Activated CD4-positive, alpha-beta T cell treated with anti-CD3 and anti-CD28 coated beads, Interleukin-2, amount 50 U/mL, for 1 hour (primary cell): ENCODE results near the gene PEX16.

Source experiments
- DNase-seq: peaks from one replicate; pipeline ENCODE4 v3.0.0-alpha.2; 2020

The PEX16 gene

DNA sequence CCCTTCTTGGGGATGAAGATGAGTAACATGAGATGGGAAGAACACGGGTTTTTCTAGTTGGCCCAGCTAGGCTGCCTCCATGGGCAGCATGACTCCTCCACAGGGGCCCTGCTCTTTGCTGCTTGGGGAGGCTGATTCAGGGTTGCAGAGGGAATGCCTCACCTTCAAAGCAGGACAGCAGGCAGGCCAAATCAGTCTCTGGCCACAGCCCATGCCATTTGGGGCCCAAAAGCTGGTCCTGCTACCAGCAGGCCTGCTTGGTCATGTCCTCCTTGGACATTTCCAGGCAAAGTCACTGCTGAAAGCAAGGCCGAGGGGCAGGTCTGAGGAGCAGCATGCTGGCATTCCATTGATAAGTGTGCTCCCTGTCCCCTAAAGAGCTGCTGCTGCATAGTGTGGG lies 46.0 kb downstream of the PEX16 start:
- DNase-seq = no peak

DNA sequence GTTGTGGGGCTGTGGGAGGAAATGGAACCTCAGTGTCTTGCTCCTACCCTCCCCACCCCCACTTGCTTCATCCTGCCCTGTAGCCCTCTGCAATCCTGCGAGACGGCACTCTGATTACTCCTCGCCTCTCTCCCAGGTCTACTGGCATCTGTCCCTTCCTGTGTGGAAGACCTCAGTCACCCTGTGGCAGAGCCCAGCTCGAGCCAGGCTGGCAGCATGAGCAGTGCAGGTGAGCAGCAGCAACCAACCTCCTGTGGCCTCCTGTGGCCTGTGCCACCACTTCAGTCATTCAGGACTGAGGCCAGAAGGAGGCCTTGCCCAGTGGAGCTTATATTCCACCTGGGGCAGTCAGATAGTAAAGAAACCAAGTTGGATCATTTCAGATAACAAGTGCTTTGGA lies 47.0 kb downstream of the PEX16 start:
- no peak for DNase-seq

- DNase-seq = no peak
Measured at GRCh38 chr11:45869551-45869950, 48.1 kb downstream of the PEX16 start.

DNA sequence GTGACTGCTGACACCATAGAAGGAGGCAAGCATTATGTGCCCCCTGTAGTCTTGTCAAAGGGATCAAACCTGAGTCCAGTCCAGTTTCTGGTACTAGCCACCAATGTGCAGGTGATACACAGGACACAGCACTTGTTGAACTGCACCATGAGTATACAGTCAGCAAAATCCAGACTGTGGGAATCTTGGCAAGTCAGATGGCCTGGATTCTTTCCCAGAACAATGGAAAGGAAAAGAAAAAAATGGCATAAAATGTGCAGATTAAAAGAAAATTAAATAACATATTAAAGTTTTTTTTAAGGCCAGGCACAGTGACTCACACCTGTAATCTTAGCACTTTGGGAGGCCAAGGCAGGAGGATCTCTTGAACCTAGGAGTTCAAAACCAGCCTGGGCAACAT lies 53.6 kb downstream of the PEX16 start:
- no peak for DNase-seq

DNA sequence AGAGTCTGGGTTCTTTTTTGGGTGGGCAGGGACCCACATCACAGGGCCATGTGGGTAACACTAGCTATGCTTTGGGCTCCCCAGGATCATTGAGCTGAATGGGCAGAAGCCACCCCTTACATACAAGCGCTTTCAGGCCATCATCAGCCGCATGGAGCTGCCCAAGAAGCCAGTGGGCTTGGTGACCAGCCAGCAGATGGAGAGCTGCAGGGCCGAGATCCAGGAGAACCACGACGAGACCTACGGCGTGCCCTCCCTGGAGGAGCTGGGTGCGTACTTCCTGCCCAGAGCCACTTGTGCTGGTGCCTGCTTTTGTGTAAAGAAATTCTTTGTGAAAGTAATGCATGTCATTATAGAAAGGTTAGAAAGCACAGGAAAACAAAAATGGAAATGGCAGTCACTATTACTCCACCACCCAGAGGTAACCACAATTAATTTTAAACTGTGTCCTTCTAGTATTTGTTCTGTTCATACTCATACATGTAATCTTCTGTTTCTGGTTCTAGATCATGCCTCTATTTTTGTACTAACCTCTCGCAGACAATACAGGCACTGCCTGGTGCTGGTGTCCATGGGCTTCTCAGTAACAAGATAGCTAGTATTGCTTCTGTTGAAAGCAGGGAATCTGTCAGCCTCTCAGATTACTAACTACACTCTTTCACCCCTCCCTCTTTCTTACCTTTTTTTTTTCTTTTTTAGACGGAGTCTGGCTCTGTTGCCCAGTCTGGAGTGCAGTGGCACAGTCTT lies 56.7 kb downstream of the PEX16 start:
- DNase-seq = no peak

DNA sequence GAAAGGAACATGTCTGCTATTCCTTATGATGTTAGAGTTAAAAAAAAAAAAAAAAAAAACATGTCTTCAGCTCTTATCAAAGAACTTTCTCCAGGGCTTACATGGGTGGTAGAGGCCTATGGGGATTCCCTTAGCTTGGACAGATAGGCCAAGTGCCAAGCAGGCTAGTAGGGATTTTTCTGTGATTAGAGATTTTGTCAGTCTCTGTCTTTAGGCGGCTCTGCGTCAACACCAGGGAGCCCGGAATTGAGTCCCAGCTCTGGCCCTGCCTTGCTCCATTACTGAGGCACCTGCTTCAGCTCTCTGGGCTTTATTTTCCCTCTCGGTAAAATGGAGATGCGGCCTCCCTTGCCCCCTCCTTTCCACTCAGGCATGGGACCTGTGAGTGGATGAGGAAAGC lies 57.3 kb downstream of the PEX16 start:
- DNase-seq = no peak
